ENCODE measurements around the gene PPIF.

The PPIF gene

GRCh38 chr10:79346388-79347225 lies 662 bp upstream of the PPIF start:
- Mint-ChIP-seq H3K4me3 (peak overlapping the region; percentile 84), H3K36me3 (peaks cover 28% of the 10 kb centered on the region), H3K27ac (peak overlapping the region; percentile 92), H3K9me3 (no peaks in the 10 kb centered on the region), H3K4me1 (peaks cover 39% of the 10 kb centered on the region), H3K27me3 (no peaks in the 10 kb centered on the region)
- no peak for ATAC-seq

- Mint-ChIP-seq H3K9me3 (no peaks in the 10 kb centered on the region), H3K27me3 (no peaks in the 10 kb centered on the region), H3K4me3 (peak overlapping the region; percentile 84), H3K4me1 (peaks cover 49% of the 10 kb centered on the region), H3K36me3 (peaks cover 39% of the 10 kb centered on the region), H3K27ac (peak overlapping the region; percentile 92)
- peak; percentile 82 for ATAC-seq
Observed at GRCh38 chr10:79347894-79348639, 798 bp downstream of the PPIF start.

GRCh38 chr10:79348640-79348988 lies 1.3 kb downstream of the PPIF start:
- peaks cover 44% of the 10 kb centered on the region for H3K36me3 Mint-ChIP-seq
- H3K4me3 Mint-ChIP-seq = peak overlapping the region; percentile 84
- no peaks in the 10 kb centered on the region for H3K27me3 Mint-ChIP-seq
- ATAC-seq = no peak
- no peaks in the 10 kb centered on the region for H3K9me3 Mint-ChIP-seq
- H3K27ac Mint-ChIP-seq = peak overlapping the region; percentile 92
- H3K4me1 Mint-ChIP-seq = peaks cover 54% of the 10 kb centered on the region

- Mint-ChIP-seq H3K4me1 (peaks cover 59% of the 10 kb centered on the region), H3K9me3 (no peaks in the 10 kb centered on the region), H3K36me3 (peaks cover 49% of the 10 kb centered on the region), H3K27me3 (no peaks in the 10 kb centered on the region), H3K4me3 (peak overlapping the region; percentile 84), H3K27ac (peak overlapping the region; percentile 92)
- no peak for ATAC-seq
Observed at GRCh38 chr10:79349072-79349491, 1.8 kb downstream of the PPIF start.

- H3K36me3 Mint-ChIP-seq = peaks cover 57% of the 10 kb centered on the region
- peak overlapping the region; percentile 92 for H3K27ac Mint-ChIP-seq
- peak overlapping the region; percentile 84 for H3K4me3 Mint-ChIP-seq
- ATAC-seq = no peak
- H3K4me1 Mint-ChIP-seq = peaks cover 67% of the 10 kb centered on the region
- no peaks in the 10 kb centered on the region for H3K9me3 Mint-ChIP-seq
- H3K27me3 Mint-ChIP-seq = no peaks in the 10 kb centered on the region
Observed at GRCh38 chr10:79349766-79350406, 2.6 kb downstream of the PPIF start.

GRCh38 chr10:79350407-79351154 lies 3.3 kb downstream of the PPIF start:
- Mint-ChIP-seq H3K4me1 (peaks cover 74% of the 10 kb centered on the region), H3K36me3 (peaks cover 64% of the 10 kb centered on the region), H3K27ac (peak overlapping the region; percentile 92), H3K9me3 (no peaks in the 10 kb centered on the region), H3K27me3 (no peaks in the 10 kb centered on the region), H3K4me3 (no peak overlapping the region)
- ATAC-seq = no peak

- no peaks in the 10 kb centered on the region for H3K27me3 Mint-ChIP-seq
- H3K4me1 Mint-ChIP-seq = peaks cover 81% of the 10 kb centered on the region
- peaks cover 69% of the 10 kb centered on the region for H3K36me3 Mint-ChIP-seq
- H3K9me3 Mint-ChIP-seq = no peaks in the 10 kb centered on the region
- no peak overlapping the region for H3K4me3 Mint-ChIP-seq
- H3K27ac Mint-ChIP-seq = no peak overlapping the region
- no peak for ATAC-seq
Observed at GRCh38 chr10:79351332-79351731, 4.1 kb downstream of the PPIF start.

- ATAC-seq = no peak
- Mint-ChIP-seq H3K9me3 (no peaks in the 10 kb centered on the region), H3K4me1 (peaks cover 78% of the 10 kb centered on the region), H3K27ac (no peak overlapping the region), H3K4me3 (no peak overlapping the region), H3K27me3 (no peaks in the 10 kb centered on the region), H3K36me3 (peaks cover 76% of the 10 kb centered on the region)
Observed at GRCh38 chr10:79352035-79352877, 5.0 kb downstream of the PPIF start.

- H3K36me3 Mint-ChIP-seq = peaks cover 84% of the 10 kb centered on the region
- H3K4me3 Mint-ChIP-seq = no peak overlapping the region
- no peaks in the 10 kb centered on the region for H3K9me3 Mint-ChIP-seq
- H3K4me1 Mint-ChIP-seq = peaks cover 76% of the 10 kb centered on the region
- ATAC-seq = no peak
- no peak overlapping the region for H3K27ac Mint-ChIP-seq
- no peaks in the 10 kb centered on the region for H3K27me3 Mint-ChIP-seq
Observed at GRCh38 chr10:79353000-79353406, 5.7 kb downstream of the PPIF start.

- peaks cover 76% of the 10 kb centered on the region for H3K4me1 Mint-ChIP-seq
- no peaks in the 10 kb centered on the region for H3K27me3 Mint-ChIP-seq
- no peak overlapping the region for H3K4me3 Mint-ChIP-seq
- no peaks in the 10 kb centered on the region for H3K9me3 Mint-ChIP-seq
- H3K36me3 Mint-ChIP-seq = peaks cover 82% of the 10 kb centered on the region
- peak overlapping the region; percentile 61 for H3K27ac Mint-ChIP-seq
- no peak for ATAC-seq
Observed at GRCh38 chr10:79353726-79354125, 6.5 kb downstream of the PPIF start.

GRCh38 chr10:79354141-79354540 lies 6.9 kb downstream of the PPIF start:
- Mint-ChIP-seq H3K36me3 (peaks cover 78% of the 10 kb centered on the region), H3K9me3 (no peaks in the 10 kb centered on the region), H3K27me3 (no peaks in the 10 kb centered on the region), H3K4me3 (no peak overlapping the region), H3K27ac (peak overlapping the region; percentile 61), H3K4me1 (peaks cover 76% of the 10 kb centered on the region)
- peak; percentile 59 for ATAC-seq

- Mint-ChIP-seq H3K4me1 (peaks cover 73% of the 10 kb centered on the region), H3K9me3 (no peaks in the 10 kb centered on the region), H3K4me3 (no peak overlapping the region), H3K27me3 (no peaks in the 10 kb centered on the region), H3K27ac (peak overlapping the region; percentile 61), H3K36me3 (peaks cover 74% of the 10 kb centered on the region)
- no peak for ATAC-seq
Observed at GRCh38 chr10:79354615-79355014, 7.3 kb downstream of the PPIF start.

GRCh38 chr10:79355420-79356017 lies 8.2 kb downstream of the PPIF start:
- Mint-ChIP-seq H3K36me3 (peaks cover 70% of the 10 kb centered on the region), H3K4me1 (peaks cover 70% of the 10 kb centered on the region), H3K9me3 (no peaks in the 10 kb centered on the region), H3K27ac (peak overlapping the region; percentile 66), H3K4me3 (no peak overlapping the region), H3K27me3 (no peaks in the 10 kb centered on the region)
- ATAC-seq = no peak

- H3K27me3 Mint-ChIP-seq = no peaks in the 10 kb centered on the region
- H3K4me3 Mint-ChIP-seq = no peak overlapping the region
- ATAC-seq = peak; percentile 80
- no peaks in the 10 kb centered on the region for H3K9me3 Mint-ChIP-seq
- H3K27ac Mint-ChIP-seq = peak overlapping the region; percentile 66
- H3K4me1 Mint-ChIP-seq = peaks cover 64% of the 10 kb centered on the region
- H3K36me3 Mint-ChIP-seq = peaks cover 64% of the 10 kb centered on the region
Observed at GRCh38 chr10:79356104-79356503, 8.8 kb downstream of the PPIF start.
